Measurements from ENCODE around the gene TMEM219.

DNA sequence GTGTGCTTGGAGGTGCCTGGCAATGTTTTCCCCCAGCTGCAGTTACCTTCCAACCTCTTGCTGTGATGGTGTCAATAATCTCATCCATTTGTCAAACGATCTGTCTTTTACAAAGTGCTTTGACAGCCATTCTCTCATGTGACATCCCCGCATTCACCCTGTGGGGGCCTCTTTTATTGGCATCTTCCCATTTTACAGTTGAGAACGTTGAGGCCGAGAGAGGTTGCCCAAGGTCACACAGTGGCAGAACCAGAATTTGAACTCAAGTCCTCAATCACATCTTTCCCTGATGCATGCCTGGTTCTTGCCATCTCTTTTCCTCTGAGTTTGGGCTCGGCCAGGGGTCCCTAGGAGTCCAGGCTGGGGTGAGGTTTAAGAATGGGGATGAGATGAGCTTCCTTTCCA lies 13.3 kb downstream of the TMEM219 start:
- no peak for TF ChIP-seq POLR2A (IDR thresholded peaks at IDR 0.05; ENCODE audit: low read depth, low read length)
- TF ChIP-seq POLR2AphosphoS5 (IDR thresholded peaks at IDR 0.05; ENCODE audit: low read depth, low read length): no peak
